ENCODE results near the gene INMT.

Gene INMT

GRCh38 chr7:30770845-30771173 lies 18.9 kb downstream of the INMT start:
- peak overlapping the region; percentile 65 to 84 for H3K27ac ChIP-seq
- TF ChIP-seq CTCF (IDR thresholded peaks at IDR 0.05), result no peak
- H3K4me3 ChIP-seq, result peak overlapping the region; percentile 81
- DNase-seq (ENCODE audit: low spot score), result no peak

- H3K4me3 ChIP-seq, result peak within 1 kb of the TSS; percentile 81
- no peak for TF ChIP-seq CTCF (IDR thresholded peaks at IDR 0.05)
- DNase-seq (ENCODE audit: low spot score), result peak; percentile 92
- H3K27ac ChIP-seq, result peak within 1 kb of the TSS; percentile 65 to 84
These were observed 19.4 kb downstream of the INMT start, which contains the start of gene MINDY4 for GRCh38 chr7:30771174-30771879. Gene MINDY4, plus strand, starts transcription at chr7:30771417. Its CDS starts 77 bp downstream, at chr7:30771494.

GRCh38 chr7:30771880-30772425 lies 20.0 kb downstream of the INMT start:
- TF ChIP-seq CTCF (IDR thresholded peaks at IDR 0.05), result no peak
- Histone ChIP-seq H3K4me3 (peak overlapping the region; percentile 81), H3K27ac (peak overlapping the region; percentile 65 to 84)
- DNase-seq (ENCODE audit: low spot score), result peak; percentile 72

- peak; percentile 61 for DNase-seq (ENCODE audit: low spot score)
- no peak overlapping the region for H3K27ac ChIP-seq
- no peak overlapping the region for H3K4me3 ChIP-seq
- no peak for TF ChIP-seq CTCF (IDR thresholded peaks at IDR 0.05)
These were observed 21.0 kb downstream of the INMT start for GRCh38 chr7:30772984-30773383.

GRCh38 chr7:30775992-30776391 lies 24.1 kb downstream of the INMT start:
- no peak for TF ChIP-seq CTCF (IDR thresholded peaks at IDR 0.05)
- no peak overlapping the region for H3K4me3 ChIP-seq
- no peak overlapping the region for H3K27ac ChIP-seq
- no peak for DNase-seq (ENCODE audit: low spot score)

GRCh38 chr7:30776971-30777370 lies 25.0 kb downstream of the INMT start:
- no peak for TF ChIP-seq CTCF (IDR thresholded peaks at IDR 0.05)
- DNase-seq (ENCODE audit: low spot score), result peak; percentile 50
- Histone ChIP-seq H3K4me3 (no peak overlapping the region), H3K27ac (no peak overlapping the region)

Data from coronary artery (tissue), 2 donors.